Measurements from ENCODE around the gene HDLBP. TPM values are rescaled to one million over a fixed set of nuclear protein-coding genes. Genes with fewer than 3 reads are reported as not detected.
A peak's percentile ranks its signal among the peaks of the same experiment; 100 is the strongest.

Gene HDLBP
- total and polyA plus RNA-seq, 5 donors = 265 to 394 (median 373) TPM

DNA sequence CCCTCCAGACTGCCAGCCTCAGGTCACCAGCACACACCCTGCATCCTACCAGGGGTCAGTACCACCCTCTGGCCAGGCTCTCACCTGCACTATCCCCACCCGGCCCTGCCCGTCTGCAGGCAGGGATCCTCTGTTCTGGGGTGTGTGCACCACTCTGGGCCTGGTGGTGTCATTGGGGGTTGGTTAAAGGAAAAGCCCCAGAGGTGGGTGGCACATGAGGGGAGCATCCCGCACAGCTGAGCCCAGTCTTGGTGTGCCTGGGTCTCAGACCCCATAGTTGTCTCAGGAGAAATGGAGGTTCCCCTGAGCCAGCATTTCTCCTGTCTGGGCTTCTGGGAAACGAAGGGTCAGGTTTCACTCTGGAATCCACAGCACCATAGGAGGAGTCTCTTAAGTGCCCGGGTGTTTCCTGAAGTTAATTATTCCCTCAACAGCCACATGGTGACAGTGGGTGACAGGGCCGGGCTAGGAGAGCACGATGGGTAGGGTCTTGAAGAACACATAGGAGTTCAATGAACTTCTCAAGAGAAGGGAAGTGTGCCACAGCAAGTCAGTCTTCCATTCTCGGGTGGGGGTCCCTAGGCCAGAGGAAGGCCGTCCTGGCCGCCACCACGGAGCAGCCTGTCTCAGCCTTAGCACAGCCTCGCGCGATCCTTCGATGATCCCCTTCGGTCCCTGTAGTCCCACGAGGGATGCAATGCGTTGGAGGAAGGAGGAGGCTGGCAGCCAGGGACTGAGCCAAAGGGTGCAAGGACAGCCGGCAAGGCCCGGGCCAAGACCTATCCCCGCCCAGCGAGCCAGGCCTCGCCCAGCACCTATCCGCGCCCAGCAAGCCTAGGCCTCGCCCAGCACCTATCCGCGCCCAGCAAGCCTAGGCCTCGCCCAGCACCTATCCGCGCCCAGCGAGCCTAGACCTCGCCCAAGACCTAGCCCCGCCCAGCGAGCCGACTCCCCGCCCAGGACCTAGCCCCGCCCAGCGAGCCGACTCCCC is 39.5 kb upstream of the HDLBP start:
- WGBS = 28% methylated on average over 37 of the region's 40 CpGs
- H3K4me3 ChIP-seq (ENCODE audit: low read length) = peak overlapping the region; percentile 7
- peak; percentile 64 to 69 for ATAC-seq
- intact Hi-C loops (cut with DNase I) = no loop called here
- H3K9me3 ChIP-seq (ENCODE audit: control insufficient read depth, low read length) = no peaks in the 10 kb centered on the region
- no peaks in the 10 kb centered on the region for H3K27me3 ChIP-seq (ENCODE audit: control insufficient read depth, insufficient read depth)
- peak overlapping the region; percentile 86 for H3K27ac ChIP-seq (ENCODE audit: low read length)
- H3K4me1 ChIP-seq (ENCODE audit: control insufficient read depth, insufficient read depth, low read length) = no peaks in the 10 kb centered on the region
- DNase-seq = peak; percentile 84 to 95 (median 95)

DNA sequence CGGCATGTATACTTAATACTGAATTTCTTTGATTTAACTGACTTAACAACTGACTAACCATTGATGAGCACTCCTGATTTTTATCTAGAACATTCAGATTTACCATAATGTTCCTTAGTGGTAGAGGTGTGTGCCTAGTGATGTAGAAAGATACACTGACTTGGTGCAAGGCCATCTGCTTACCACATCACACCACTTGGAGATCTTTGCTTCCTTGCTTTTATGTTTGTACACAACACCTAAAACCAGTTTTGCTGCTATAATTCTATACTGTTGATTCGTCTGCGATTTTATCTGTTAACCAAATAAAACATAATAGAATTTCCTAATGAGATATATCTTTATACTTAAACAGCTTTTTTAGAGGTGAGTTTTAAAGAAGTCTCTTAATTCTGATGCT is 36.8 kb upstream of the HDLBP start:
- no peak overlapping the region for H3K4me3 ChIP-seq (ENCODE audit: low read length)
- no peak for ATAC-seq
- no peaks in the 10 kb centered on the region for H3K9me3 ChIP-seq (ENCODE audit: control insufficient read depth, low read length)
- intact Hi-C loops (cut with DNase I) = no loop called here
- WGBS = 90% methylated on average over 3 of the region's 3 CpGs
- no peaks in the 10 kb centered on the region for H3K27me3 ChIP-seq (ENCODE audit: control insufficient read depth, insufficient read depth)
- H3K27ac ChIP-seq (ENCODE audit: low read length) = no peak overlapping the region
- H3K4me1 ChIP-seq (ENCODE audit: control insufficient read depth, insufficient read depth, low read length) = no peaks in the 10 kb centered on the region
- no peak for DNase-seq

GRCh38 chr2:241351640-241352031 is 36.2 kb upstream of the HDLBP start:
- intact Hi-C loops (cut with DNase I) = no loop called here
- DNase-seq (no peak), ATAC-seq (no peak)
- H3K27ac ChIP-seq (ENCODE audit: low read length) = no peak overlapping the region
- H3K4me1 ChIP-seq (ENCODE audit: control insufficient read depth, insufficient read depth, low read length) = no peaks in the 10 kb centered on the region
- no peak overlapping the region for H3K4me3 ChIP-seq (ENCODE audit: low read length)
- no peaks in the 10 kb centered on the region for H3K9me3 ChIP-seq (ENCODE audit: control insufficient read depth, low read length)
- WGBS = 75% methylated on average over 3 of the region's 3 CpGs
- H3K27me3 ChIP-seq (ENCODE audit: control insufficient read depth, insufficient read depth) = no peaks in the 10 kb centered on the region

- H3K9me3 ChIP-seq (ENCODE audit: control insufficient read depth, low read length) = no peaks in the 10 kb centered on the region
- H3K4me1 ChIP-seq (ENCODE audit: control insufficient read depth, insufficient read depth, low read length) = no peaks in the 10 kb centered on the region
- H3K27me3 ChIP-seq (ENCODE audit: control insufficient read depth, insufficient read depth) = no peaks in the 10 kb centered on the region
- intact Hi-C loops (cut with DNase I) = no loop called here
- H3K27ac ChIP-seq (ENCODE audit: low read length) = no peak overlapping the region
- no peak for ATAC-seq
- 83% methylated on average over 9 of the region's 9 CpGs for WGBS
- no peak overlapping the region for H3K4me3 ChIP-seq (ENCODE audit: low read length)
- DNase-seq = no peak
Observed at GRCh38 chr2:241350878-241351639, 35.6 kb upstream of the HDLBP start.

GRCh38 chr2:241350530-241350877 is 35.0 kb upstream of the HDLBP start:
- DNase-seq (no peak), ATAC-seq (no peak)
- no peaks in the 10 kb centered on the region for H3K27me3 ChIP-seq (ENCODE audit: control insufficient read depth, insufficient read depth)
- no peak overlapping the region for H3K27ac ChIP-seq (ENCODE audit: low read length)
- 74% methylated on average over 2 of the region's 2 CpGs for WGBS
- intact Hi-C loops (cut with DNase I) = no loop called here
- H3K4me1 ChIP-seq (ENCODE audit: control insufficient read depth, insufficient read depth, low read length) = no peaks in the 10 kb centered on the region
- no peak overlapping the region for H3K4me3 ChIP-seq (ENCODE audit: low read length)
- no peaks in the 10 kb centered on the region for H3K9me3 ChIP-seq (ENCODE audit: control insufficient read depth, low read length)

GRCh38 chr2:241349941-241350340 is 34.5 kb upstream of the HDLBP start:
- DNase-seq = no peak
- no peaks in the 10 kb centered on the region for H3K27me3 ChIP-seq (ENCODE audit: control insufficient read depth, insufficient read depth)
- intact Hi-C loops (cut with DNase I) = no loop called here

DNA sequence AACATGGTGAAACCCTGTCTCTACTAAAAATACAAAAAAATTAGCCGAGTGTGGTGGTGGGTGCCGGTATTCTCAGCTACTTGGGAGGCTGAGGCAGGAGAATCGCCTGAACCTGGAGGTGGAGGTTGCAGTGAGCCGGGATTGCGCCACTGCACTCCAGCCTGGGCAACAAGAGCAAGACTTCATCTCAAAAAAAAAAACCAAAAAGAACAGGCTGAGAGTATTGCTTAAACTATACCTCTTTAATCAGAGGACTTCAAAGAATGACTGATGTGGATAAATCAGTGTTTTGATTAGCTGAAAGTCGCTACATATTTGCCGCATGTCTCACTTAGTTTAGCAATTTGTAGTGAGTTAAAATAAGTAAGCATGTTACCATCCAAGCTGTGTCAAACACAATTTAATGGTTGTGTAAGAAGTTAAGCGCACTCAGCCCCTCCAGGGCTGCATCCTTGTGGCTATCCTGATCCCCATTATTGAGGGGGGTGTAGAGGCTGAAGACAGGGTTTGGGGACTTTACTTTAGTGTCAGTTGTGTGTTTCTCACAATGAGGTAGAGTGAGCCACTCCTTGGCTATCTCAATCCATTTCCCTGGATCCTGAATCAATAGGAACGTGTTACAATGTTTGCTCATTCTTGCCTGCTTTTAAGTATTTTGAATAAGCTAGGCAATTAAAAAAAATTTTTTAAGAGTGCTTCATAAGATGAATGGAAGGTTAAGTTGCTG is 29.6 kb upstream of the HDLBP start:
- ATAC-seq (no peak), DNase-seq (no peak)
- intact Hi-C loops (cut with DNase I) = no loop called here
- Histone ChIP-seq H3K9me3 (ENCODE audit: control insufficient read depth, low read length) (no peaks in the 10 kb centered on the region), H3K27ac (ENCODE audit: low read length) (no peak overlapping the region), H3K4me1 (ENCODE audit: control insufficient read depth, insufficient read depth, low read length) (no peaks in the 10 kb centered on the region), H3K27me3 (ENCODE audit: control insufficient read depth, insufficient read depth) (no peaks in the 10 kb centered on the region), H3K4me3 (ENCODE audit: low read length) (no peak overlapping the region)
- WGBS = 88% methylated on average over 9 of the region's 9 CpGs

More at GRCh38 chr2:241349941-241350340, 34.5 kb upstream of the HDLBP start:
- no peak overlapping the region for H3K4me3 ChIP-seq (ENCODE audit: low read length)
- H3K27ac ChIP-seq (ENCODE audit: low read length) = no peak overlapping the region
- no peaks in the 10 kb centered on the region for H3K9me3 ChIP-seq (ENCODE audit: control insufficient read depth, low read length)
- no peaks in the 10 kb centered on the region for H3K4me1 ChIP-seq (ENCODE audit: control insufficient read depth, insufficient read depth, low read length)
- 94% methylated on average over 8 of the region's 8 CpGs for WGBS
- ATAC-seq = no peak

DNA sequence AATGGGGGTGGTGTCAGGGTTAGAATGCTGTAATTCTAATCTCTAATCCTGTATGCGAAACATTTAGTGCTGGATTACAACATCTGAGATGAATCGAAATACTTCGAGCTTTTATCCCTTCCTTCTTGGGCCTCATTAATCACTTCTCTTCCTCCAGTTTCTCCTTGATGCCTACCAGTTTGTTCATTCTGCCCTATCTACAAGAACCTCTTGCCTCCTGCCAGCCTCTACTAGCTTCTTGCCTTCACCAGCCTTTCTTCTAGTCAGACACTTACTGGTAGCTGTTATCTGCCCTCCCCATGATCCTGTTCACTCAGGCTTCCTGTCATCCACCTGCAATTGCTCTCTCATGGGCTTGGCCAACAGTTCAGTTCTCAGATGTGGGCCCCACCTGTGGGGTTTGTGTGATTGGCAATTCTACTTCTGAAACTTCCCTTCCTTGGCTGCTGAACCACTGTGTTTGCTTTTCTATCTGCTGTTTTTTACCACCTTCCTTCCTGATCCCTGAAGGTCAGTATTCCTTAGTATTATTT is 25.2 kb upstream of the HDLBP start:
- no peak for DNase-seq
- ATAC-seq = peak in 1 of 2 donors; percentile 33
- Histone ChIP-seq H3K4me3 (ENCODE audit: low read length) (no peak overlapping the region), H3K4me1 (ENCODE audit: control insufficient read depth, insufficient read depth, low read length) (no peaks in the 10 kb centered on the region), H3K27me3 (ENCODE audit: control insufficient read depth, insufficient read depth) (no peaks in the 10 kb centered on the region), H3K27ac (ENCODE audit: low read length) (peak overlapping the region; percentile 28), H3K9me3 (ENCODE audit: control insufficient read depth, low read length) (no peaks in the 10 kb centered on the region)
- 63% methylated on average over 3 of the region's 3 CpGs for WGBS
- intact Hi-C loops (cut with DNase I) = no loop called here

- no peaks in the 10 kb centered on the region for H3K9me3 ChIP-seq (ENCODE audit: control insufficient read depth, low read length)
- H3K4me3 ChIP-seq (ENCODE audit: low read length) = no peak overlapping the region
- H3K27me3 ChIP-seq (ENCODE audit: control insufficient read depth, insufficient read depth) = no peaks in the 10 kb centered on the region
- DNase-seq = no peak
- intact Hi-C loops (cut with DNase I) = loop anchor here in 1 of 4 donors (10.0 kb wide), 1 partner anchor 115 kb away; no protein-coding TSS in a partner anchor
- no peaks in the 10 kb centered on the region for H3K4me1 ChIP-seq (ENCODE audit: control insufficient read depth, insufficient read depth, low read length)
- WGBS = 41% methylated on average over 8 of the region's 8 CpGs
- H3K27ac ChIP-seq (ENCODE audit: low read length) = no peak overlapping the region
- ATAC-seq = no peak
Observed at GRCh38 chr2:241339839-241340630, 24.6 kb upstream of the HDLBP start.

GRCh38 chr2:241334813-241335212 is 19.3 kb upstream of the HDLBP start:
- Histone ChIP-seq H3K27ac (ENCODE audit: low read length) (no peak overlapping the region), H3K4me3 (ENCODE audit: low read length) (no peak overlapping the region), H3K27me3 (ENCODE audit: control insufficient read depth, insufficient read depth) (no peaks in the 10 kb centered on the region), H3K9me3 (ENCODE audit: control insufficient read depth, low read length) (no peaks in the 10 kb centered on the region), H3K4me1 (ENCODE audit: control insufficient read depth, insufficient read depth, low read length) (no peaks in the 10 kb centered on the region)
- intact Hi-C loops (cut with DNase I) = loop anchor here in 1 of 4 donors (10.0 kb wide), 1 partner anchor 110 kb away; no protein-coding TSS in a partner anchor
- no peak for DNase-seq
- WGBS = 87% methylated on average over 2 of the region's 2 CpGs
- ATAC-seq = no peak
